Stimulated activated CD4-positive, alpha-beta T cell treated with anti-CD3 and anti-CD28 coated beads, TNF-alpha, amount 100 ng/mL, for 48 hours (primary cell): ENCODE data around the gene BRF1.
A peak's percentile ranks its signal among the peaks of the same experiment; 100 is the strongest.
"Not testable (repeated sequence)": the region's sequence is repeated elsewhere in the genome, so short reads cannot be mapped to it uniquely, and the experiment has no call there.

Experiments used
- DNase-seq, 3 donors: peaks; one replicate each; pipeline ENCODE4 v3.0.0-alpha.2; 2020; ENCODE audit warnings: low read depth in 3 of 3

Gene BRF1, protein sequence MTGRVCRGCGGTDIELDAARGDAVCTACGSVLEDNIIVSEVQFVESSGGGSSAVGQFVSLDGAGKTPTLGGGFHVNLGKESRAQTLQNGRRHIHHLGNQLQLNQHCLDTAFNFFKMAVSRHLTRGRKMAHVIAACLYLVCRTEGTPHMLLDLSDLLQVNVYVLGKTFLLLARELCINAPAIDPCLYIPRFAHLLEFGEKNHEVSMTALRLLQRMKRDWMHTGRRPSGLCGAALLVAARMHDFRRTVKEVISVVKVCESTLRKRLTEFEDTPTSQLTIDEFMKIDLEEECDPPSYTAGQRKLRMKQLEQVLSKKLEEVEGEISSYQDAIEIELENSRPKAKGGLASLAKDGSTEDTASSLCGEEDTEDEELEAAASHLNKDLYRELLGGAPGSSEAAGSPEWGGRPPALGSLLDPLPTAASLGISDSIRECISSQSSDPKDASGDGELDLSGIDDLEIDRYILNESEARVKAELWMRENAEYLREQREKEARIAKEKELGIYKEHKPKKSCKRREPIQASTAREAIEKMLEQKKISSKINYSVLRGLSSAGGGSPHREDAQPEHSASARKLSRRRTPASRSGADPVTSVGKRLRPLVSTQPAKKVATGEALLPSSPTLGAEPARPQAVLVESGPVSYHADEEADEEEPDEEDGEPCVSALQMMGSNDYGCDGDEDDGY

DNA sequence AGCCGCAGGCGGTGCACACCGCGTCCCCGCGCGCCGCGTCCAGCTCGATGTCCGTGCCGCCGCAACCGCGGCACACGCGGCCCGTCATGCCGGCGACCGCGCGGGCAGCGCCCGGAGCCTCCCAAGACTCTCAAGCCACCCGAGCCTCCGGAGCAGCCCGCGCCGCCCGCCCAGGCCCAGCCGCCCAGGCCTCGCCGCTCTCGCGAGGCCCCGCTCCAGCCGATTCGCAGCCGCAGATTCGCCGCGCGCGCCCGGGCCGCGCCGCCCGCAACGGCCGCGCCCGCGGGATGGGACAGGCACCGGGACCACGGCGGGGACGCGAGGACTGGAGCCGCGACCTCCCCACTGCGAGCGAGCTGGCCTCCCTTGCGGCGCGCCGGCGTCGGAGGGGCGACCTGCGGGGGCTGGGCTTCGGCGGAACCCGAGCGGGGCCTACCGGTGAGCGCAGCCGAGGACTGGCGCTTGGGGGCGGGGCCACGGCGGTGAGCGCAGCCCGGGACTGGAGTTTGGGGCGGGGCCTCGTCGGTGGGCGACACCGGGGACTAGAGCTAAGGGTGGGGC is at the start of gene BRF1:
TSS of gene BRF1 (minus strand) at position 460 of the 561 bp plus-strand sequence. CDS start at position 88, 372 bp downstream.
- peak; percentile 94 to 99 (median 95) for DNase-seq

DNA sequence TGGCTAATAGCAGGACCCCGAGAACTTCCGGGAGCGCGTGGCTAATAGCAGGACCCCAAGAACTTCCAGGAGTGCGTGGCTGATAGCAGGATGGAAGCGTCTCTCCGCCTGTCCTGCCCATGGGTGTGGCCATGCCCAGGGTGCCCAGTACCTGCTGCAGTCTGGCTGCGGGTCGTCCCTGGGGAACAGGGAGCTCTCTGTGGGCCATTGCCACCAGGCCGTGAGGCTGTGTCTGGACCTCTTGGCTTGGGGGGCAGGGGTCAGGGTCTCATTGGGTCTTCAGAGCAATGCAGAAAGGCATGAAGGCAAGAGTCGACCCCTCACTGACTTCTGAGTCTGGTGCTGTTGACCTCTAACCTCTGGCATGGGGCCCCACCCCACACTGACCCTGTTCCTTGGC is 49.2 kb upstream of the BRF1 start:
- DNase-seq = no peak

DNA sequence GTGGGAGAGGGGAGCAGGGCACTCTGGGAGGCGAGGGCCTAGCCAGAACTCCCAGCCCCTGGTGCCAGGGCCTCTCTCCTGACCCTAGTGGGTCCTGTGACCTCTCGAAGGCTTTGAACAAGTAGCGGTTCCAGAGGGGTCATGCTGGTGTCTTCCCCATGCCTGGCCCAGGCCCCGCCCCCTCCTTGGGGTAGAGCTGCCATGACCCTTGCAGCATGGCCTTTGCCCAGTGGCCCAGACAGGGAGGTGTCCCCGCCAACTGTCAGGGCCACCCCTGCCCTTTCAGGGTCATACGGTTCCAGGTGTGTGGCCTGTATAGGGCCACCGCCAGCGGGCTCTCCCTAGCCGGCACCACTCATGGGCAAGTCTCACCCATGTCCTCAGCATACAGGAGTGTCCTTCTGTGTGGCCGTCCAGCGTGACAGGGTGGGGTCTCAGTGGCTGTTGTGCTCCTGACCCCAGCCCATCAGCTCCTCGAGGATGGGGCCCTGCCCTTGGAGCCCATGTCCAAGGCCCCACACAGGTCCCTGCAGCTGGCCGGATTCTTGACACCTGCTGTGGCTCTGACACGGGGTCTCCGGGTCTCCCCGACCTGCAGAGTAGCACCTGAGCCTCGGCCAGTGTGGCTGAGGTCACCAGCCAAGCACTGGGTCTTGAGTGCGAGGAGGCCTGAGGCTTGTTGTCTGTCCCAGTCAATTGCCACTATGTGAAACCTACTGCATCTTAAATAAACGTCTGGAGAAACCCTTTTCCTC is 48.3 kb upstream of the BRF1 start:
- no peak for DNase-seq

DNA sequence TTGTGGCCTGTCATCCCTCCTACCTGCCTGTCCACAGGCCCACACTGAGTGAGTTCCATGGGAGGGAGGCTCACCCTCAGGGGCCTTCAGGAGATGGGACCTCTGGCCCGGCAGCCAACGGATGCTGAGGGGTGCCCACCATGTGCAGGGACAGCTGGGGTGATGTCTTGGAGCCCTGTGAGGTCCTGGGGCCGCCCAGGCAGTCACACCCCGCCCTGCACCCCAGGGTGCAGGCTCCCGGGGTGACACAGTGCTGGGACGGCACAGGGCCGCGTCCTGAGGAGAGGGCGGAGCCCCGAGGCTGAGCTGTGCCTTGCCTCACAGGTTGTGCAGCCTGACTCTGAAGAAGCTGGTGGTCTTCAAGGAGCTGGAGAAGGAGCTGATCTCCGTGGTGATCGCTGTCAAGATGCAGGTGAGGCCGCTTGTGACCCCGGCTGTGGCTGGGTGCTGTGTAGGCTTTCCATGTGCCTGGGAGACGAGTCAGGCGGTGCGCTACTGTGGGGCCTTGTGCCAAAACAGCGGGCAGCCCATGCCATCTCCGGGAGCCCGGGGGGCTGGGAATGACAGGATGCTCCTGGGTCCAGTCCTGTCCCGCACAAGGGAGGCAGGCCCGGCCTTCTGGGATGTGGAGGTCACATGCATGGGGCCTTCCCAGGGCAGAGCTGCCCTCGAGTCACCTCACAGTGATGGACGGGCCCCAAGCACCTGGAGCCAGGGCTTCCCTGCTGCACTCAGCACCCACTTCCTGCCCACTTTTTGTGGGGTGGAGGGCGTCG is 47.6 kb upstream of the BRF1 start:
- DNase-seq = no peak

DNA sequence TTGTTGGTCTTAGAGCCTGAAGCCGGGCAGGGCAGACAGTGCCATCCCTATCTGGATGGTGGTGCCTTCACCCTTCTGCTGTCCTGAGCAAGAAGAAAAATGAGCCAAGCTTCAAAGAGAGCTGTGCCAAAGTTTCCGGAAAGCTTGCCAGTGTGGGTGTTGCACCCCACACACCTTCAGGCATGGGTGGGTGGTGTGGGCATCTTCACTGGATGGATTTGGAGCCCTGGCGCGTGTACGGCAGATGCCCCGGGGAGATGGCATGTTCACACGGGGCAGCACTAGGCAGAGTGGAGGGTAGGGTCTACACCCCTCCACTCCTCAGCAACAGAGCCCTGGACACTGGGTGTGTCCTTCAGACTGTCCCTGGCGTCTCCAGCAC is 46.8 kb upstream of the BRF1 start:
- DNase-seq = no peak

- DNase-seq = no peak
Measured at GRCh38 chr14:105346876-105347586, 46.2 kb upstream of the BRF1 start.

- DNase-seq = no peak
Measured at GRCh38 chr14:105346200-105346533, 45.4 kb upstream of the BRF1 start.

DNA sequence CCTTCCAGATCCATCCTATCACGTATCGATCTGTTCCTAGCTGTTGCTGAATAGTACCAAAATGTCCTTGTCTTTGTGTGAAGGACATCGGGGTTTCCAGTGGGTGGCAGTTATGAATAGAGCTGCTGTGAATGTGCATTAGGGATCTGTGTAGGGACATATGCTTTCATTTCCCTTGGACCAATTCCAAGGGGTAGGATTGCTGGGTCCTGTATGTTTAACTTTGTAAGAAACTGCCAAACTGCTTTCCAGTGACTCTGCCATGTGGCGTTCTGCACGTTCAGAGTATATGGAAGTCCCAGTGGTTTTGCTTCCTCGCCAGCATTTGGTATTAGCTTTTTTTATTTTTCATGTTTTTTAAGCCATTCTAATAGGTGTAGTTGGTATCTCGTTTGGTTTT is 42.4 kb upstream of the BRF1 start:
- no peak for DNase-seq

DNA sequence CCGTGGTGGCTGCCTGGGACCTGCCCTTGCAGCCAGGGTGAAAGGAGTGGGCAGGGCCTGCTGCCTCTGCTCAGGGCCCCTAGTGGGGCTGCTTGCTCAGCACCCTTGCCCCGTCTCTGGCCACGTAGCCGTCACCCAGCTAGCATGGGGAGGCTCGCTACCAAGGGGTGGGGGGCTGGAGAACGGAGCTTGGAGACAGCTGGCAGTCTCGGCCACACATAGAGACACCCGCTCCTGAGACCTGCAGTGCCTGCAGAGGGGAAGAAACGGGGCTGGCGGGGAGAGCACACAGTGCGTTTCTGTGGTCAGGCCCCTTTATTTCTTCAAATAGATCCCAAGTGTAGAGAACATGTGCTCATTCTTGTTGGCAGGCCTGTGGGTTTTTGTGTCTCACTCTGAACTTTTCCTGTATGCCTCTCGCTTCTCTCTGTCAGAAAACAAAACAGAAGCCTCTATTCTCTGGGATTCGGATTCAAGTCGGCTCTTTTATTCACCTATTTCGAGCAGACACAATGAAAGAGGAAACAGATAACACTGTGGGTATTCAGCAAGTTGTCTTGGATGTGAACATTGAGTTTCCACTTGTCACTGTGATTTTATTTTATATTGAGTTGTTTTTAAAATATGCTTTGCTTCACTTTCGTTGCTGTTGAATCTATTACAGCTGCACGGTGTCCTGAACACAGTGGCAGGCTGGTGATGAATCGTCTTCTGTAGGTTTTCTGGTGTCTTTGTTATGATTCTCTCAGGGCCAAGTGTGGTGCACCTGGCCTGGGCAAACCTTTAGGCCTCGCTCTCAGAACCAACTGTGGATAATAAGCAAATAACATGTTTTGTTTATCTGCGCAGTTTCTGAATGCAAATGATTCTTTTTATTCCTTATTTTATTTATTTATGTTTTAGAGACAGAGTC is 40.3 kb upstream of the BRF1 start:
- DNase-seq = no peak

DNA sequence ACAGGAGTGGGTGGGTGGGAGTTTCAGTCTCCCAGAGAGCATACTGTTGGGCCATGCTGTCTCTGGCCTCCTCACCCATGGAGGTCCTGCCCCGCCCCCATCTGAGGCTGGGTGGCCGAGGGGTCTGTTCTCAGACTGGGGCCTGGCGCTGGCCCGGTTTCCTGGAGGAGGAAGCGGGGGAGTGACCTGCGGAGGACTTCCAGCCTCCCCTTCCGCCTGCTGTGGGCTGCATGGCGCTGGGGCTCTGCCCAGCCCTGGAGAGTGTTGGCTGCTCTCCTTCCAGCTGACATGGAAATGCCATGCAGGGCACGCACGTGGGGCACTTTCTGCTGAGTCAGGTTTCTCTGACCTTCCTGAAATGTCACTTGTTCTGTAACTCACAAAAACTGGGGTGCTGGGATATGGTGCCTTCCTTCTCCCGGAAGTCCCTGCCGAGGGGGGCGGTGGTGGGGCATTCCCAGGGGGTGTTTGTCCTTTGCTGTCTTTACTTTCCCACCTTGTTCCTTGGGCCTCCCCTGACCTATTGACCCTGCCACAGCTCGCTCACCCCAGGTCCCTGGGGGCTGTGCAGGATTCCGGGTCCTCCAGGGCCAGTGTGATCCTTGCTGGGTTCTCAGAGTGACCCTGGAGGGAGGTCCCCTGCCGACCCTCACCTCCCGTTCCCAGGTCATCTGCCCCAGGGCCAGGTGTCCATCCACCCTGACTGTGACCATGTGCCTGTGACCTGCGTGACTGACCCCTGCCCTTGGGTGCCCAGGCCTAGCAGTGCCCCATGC is 37.4 kb upstream of the BRF1 start:
- DNase-seq = no peak

DNA sequence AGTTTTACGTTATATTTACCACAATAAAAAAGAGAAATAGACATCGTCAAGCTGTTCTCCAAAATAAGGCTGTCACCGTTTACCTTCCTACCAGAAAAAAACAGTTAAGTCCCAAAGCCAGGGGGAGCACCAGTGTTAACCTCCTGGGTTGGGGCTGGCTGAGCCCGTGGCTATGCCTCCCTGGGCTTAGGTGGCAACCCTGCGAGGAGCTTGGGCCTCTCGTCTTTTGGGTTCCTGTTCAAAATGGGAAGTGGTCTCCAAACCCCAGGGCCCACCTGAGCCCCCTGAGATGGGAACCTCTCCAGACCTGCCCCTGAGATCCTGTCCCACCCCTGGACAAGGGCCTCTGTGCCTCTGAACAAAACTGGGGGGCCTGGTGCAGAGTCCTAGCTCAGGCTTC is 36.6 kb upstream of the BRF1 start:
- DNase-seq = no peak

GRCh38 chr14:105336477-105337287 is 35.9 kb upstream of the BRF1 start:
- DNase-seq = no peak

- no peak for DNase-seq
Measured at GRCh38 chr14:105335735-105336476, 35.1 kb upstream of the BRF1 start.

DNA sequence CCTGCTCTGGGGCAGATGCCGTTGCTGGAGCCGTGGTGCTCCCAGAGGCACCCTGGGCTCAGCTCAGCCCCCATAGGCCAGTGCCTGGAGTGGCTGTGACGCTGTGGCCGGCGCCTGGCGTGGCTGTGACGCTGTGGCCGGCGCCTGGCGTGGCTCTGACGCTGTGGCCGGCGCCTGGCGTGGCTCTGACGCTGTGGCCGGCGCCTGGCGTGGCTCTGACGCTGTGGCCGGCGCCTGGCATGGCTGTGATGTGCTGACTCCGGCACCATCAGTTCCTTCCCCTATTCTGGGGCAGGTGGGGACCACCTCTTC is 34.4 kb upstream of the BRF1 start:
- not testable (repeated sequence) for DNase-seq

- no peak for DNase-seq
Measured at GRCh38 chr14:105334383-105335230, 33.8 kb upstream of the BRF1 start.

DNA sequence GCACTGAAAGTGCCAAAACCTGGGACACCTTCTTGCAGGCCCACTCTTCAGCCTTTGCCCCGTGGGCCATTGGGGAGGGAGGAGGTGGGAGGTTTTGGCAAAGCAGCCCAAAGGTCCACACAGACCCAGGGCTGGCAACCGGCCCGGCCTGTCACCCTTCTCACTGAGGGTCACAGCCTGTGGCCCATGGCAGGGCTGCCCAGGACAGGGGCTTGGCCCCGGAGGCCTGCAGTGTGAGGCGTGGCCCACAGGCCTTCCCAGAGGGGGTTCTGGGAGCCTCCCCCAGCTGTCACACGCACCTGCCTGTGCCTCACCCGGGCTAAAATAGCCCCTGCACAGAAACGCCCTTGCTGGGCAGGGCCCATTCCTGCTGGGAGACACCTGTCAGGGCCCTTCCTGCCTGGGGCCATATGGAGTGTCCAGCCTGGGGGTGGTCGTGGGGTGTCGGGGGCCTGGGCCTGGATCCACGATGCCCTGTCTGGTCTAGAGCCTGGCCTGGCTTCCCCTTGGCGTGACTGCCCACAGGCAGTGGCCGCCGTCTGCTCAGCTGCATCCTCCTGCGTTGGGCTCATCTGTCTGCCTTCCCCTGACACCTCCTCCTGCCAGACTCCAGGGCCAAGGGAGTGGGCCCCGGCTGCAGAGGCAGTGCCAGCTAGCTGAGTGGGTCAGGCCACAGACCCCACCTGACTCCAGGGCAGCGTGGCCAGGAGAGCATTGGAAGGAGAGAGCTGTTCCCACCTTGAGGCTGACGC is 33.0 kb upstream of the BRF1 start:
- no peak for DNase-seq
